ENCODE measurements around the gene PTPRF.

Gene PTPRF

DNA sequence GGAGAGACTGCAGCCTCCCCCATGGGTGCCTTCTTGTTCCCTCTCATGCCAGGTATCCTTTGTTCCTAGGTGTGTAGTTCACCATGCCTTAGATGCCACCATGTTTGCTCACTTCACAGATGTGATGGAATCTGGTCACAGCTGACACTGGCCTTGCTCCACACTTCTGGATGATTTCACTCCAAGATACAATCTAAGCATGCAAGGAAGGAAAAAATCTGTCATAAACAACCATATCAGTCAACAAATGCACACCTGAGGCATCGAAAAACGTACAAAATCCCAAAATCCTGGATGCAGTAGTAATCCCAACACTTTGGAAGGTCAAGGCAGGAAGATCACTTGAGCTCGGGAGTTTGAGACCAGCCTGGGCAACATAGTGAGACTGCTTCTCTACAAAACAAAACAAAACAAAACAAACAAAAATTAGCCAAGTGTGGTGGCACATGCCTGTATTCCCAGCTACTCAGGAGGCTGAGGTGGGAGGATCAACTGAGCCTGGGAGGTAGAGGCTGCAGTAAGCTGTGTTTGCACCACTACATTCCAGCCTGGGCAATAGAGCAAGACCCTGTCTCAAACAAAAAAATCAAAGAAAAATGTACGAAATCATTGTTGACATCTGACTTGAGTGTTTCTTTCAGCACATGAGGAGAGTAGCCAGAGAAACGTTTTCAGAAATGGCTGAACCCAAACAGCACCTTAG, 17.1 kb upstream of the PTPRF start:
- no peak for DNase-seq

DNA sequence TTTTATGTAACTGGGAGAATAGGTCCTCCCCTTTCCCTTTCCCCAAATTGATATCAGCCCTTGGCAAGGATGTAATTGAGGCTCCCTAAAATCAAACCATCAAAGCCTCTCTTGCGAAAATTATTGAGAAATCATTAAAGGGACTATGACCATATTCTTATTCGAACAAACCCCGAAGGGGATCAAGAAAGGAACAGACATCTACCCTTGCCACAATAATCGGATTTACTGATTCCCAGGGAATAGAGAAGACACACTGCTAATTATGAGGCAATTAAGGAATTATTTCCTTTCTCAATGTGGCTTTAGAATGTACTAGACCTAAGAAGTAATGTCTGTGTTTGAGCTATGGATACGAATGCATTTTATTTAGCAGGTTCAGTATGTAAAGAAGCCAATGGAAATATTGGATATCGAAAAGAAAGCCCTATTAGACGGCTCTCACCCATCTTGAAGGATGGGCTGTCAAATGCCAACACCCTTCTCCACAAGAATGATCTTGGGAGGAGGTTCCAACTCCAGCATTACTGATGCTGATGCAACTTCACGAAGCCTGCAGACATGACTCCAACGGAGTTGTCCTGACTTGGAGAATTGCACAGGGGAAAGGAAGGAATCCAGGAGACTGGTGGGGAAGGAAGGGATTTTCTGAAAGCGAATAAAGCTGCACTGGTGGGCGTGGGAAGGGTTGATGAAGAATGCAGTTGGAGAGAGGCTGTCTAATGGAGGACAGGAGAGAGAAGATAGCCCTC, 11.6 kb upstream of the PTPRF start:
- no peak for DNase-seq

DNA sequence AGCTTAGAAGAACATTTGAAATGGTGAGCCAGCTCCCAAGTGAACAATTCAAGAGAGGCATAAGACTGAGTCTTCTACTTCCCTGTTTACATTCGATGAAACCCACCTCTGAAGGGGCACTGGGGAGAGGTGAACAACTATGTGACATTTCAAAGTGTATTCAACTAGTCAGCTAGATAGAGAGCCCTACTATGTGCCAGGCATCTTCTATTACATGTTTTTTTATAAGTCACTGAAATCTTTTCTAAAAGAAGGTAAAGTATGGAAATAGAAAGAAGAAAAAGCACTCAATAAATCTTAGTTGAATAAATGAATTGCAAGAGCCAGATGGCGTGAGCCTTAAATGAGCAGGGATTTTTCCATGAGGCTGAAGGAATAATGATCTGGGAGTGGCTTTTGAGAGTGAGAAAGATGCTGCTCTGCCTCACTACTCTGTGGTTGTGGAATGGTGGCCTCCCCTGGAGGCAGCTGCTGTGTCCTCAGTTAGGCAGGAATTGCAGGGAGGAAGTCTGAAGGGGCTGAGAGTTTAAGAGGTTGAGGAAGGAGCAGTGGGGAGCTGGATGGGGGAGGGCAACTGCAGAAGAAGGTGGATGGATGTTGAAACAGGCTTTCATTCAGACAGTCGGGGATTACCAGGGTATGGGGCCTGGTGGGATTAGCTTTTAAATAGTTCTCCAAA, 10.4 kb upstream of the PTPRF start:
- no peak for DNase-seq

DNA sequence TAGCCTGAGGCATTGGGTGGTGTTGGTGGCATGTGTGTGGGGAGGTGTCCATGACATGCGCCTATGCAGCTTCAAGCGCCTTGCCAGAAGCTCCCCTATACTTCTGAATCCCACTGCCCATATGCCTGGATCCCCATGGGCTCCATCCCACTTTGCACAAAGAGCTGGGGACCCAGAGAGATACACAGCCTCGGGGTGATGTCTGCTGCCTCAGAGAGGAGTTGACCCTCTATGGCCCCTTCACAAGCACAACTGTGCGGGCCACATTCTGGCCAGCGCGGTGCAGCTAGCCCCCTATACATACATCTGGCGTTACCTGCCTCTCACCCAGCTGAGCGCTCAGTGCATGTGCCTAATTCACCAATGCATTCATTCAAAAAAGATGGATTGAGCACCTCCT, 9.6 kb upstream of the PTPRF start:
- DNase-seq: no peak

DNA sequence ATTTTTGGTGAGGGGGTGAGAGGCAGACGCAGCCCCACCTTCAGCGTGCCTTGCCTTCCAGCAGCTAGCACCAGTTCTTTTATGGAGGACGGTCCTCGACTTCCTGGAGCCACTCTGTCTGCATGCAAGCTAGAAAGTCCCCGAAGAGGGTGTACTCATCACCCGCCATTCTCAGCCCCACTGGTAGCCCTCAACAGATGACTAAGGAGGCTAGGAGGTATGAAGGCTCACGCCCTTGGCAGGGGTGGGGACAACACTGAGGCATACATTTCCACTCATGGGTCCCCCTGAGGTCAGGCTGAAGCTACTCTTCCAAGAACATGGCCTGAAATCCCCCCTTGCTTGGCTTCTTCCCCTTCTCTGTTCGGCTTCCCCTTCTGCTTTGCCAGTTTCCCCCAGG, 8.9 kb upstream of the PTPRF start:
- no peak for DNase-seq

DNA sequence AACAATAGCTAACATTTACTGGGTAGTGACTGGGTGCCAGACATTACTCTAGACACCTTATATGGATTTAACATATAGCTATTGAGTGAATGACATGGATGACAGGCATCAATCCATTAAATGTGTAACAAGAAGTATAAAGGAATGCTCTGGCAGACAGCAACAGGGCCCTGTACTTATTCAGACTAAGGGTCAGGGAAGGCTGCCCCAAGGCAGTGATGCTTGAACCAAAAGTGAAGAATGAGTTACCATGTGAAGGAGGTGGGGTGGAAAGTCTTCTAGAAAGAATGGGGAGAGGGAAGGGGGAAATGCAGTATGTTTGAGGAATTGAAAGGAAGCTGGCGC, 8.3 kb upstream of the PTPRF start:
- no peak for DNase-seq

DNA sequence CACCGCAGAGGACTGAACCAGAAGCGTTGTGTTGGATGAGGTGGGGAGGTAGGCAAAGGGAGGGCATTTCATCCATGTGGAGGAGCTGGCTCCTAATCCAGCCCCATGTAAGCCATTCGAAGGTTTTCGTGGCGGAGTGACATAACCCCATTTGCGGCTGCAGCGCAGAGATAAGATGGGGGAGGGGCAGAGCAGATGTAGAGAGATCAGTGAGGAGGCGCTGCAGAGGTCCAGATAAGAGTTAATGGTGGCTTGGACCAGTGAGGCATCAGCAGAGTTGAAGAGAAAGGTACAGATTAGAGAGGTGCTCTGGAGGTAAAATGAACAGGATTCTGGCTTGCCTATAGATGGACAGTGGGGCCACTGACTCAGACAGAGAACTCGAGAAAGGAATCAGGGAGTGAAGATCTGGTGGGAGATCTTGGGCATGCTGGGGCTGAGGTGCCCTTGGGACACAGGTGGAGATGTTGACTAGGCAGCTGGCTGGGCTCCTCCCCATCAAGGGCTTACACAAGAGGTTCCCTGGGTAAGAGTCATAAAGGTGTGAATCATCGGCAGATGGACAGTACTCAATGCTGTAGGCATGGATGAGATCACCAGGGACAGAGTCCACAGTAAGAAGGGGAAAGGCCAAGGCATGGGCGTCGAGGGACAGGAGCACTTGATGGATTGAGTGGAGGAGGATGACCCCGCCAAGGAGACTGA, 7.8 kb upstream of the PTPRF start:
- DNase-seq: no peak

DNA sequence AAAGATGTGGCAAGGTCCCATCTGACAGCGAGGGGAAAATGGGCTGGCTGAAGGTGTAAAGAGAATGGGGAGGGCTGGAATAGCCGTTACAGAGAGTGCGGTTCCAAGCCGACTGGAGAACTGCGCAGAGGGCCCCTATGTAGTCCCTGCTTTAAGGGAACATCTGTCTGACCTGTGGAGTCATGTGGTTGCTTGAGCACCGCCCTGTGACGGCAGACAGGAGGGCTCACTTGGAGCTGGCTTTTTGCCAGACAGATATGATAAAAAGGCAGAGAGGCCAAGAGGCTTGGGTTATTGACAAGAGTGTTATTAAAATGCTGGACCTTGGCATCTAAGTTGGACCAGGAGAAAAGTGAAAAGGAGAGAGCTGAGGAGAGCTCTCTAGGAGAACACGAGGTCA, 5.9 kb upstream of the PTPRF start:
- DNase-seq: no peak

DNA sequence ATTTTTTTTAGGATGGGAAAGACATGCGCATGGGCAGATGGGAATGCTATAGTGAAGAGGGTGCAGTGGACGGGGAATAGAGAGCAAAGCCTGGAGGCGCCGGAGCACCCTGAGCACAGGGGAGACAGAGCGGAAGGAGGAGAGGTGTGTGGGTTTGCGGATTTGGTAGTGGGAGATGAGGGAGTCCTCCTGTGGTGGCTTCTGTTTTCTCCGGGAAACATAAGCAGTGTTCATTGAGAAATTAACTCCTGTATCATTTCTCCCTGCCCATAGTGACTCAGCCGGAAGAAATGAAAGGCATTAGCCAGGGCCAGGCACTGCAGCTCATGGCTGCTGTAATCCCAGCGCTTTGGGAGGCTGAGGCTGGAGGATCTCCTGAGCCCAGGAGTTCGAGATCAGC, 4.7 kb upstream of the PTPRF start:
- no peak for DNase-seq

DNA sequence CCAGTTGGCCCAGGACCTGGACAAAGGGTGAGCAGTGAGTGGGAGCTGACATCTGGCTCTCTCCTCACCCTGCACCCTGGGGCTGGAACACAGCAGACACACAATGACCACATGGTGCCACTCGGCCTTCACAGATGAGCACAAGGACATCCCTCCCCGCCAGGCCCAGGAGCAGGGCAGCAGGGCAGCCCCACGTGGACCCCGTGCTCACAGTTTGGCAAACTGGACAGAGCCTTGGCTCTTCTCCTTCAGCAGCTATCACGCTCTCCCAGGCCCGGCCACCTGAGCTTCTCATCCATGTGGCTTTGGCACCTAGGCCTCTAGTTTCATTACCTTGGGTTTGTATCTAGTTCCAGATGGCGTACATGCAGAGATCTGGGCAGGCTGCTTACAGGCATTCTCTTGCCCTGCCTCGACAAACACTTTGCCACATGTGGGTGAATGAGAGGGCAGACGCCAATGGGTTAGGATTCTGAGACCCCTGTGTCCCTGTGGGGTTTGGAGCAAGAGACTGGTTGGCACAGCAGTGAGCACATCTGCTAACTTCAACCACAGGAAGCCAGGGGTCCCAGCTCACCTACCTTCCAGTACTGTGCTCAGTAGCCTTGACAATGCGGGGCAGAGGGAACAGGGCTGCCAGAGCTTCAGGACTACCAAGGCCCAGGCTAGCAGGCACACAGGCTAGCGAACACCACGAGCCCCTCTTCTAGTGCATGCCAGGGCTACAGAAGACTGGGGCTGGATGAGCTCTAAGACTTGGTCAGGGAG, 3.4 kb upstream of the PTPRF start:
- no peak for DNase-seq

DNA sequence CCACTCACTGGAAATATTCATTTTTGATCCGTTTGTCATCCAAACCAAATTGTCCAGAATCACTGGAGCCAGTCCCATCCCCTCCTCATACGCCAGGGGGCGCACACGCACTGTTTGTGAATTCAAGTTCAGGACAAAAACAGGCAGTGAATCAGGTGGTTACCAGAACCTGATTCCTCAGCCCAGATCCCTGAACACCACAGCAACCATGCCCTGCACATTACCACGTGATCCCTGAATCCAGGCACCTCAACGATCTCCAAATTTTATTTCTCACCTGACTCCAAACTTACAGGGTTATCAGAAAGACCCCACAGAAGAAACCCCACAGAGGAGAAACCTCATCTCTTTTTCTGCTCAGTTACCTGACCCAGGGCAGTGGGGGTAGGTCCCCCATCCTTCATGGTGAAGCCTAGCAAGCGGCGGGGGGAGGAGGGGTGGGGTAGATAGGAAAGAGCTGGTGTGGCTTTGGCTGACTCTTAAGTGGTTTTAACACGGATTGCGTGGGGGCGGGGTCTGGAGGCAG, 1.4 kb upstream of the PTPRF start:
- DNase-seq: peak; percentile 81

DNA sequence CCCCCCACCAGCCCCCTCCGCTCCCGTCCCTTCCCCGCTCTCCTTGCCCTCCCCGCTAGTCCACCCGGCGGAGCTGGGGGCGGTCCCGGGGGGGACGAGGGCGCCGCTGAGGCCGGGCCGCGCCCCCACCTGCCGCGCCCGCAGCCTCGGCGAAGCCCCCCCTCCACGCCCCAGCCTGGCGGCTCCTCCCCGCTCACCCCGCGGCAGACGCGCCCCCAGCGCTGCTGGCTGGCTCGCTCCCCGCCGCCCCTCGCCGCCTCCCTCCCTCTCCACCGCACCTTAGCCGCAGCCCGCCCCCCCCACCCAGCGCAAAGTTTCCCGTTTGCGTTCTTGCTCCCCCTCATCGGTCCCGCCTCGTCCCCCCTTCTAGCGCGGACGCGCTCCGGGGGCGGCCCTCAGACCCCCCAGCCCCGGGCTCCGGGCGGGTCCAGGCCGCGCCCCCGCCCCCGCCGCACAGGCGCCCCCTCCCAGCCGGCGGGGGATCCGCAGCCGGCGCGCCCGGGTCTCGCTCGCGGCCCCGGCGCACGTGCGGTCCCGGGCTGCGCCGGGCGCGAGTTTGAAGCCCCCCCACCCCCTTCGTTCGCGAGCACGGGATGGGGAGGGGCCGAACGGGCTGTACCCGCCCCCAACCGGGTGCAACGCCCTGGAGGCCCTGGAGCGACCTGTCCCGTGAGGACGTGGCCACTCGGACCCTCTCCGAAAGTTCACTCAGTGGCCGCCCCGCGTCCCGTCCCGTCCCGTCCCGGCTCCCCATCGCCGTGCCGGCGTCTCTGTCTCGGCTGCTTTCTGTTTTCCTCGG, 623 bp downstream of the PTPRF start:
- no peak for DNase-seq

DNA sequence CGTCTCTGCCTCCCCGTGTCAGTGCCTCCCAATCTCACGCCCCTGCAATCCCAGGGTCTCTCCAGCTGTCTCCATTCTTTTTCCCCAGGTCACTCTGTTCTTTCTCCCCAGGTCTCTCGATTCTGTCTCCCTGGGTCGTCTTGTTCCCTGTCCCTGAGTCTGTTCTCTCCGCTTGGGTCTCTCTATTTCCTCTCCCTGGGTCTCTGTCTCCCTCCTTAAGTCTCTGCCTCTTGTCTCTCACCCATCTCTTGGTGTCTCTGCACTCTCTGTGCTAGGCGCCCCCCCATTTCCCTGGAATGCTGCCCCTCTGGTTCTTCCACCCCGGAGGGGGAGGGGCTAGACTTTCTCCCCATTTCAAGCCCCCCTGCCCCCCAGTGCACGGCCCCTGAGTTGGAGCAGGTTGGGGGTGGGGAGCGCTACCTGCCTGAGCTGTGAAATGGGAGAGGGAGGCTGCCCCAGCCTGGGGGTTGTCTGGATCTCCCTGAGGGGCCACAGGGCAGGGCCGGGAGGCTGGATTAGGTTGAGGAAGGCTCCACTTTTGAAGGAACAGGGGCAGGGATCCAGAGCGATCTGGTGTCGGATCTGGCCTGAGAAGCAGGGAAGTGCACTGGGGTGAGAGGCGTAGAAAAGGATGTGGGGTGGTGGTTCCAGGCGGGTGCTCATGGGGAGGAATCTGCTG, 1.4 kb downstream of the PTPRF start:
- no peak for DNase-seq

DNA sequence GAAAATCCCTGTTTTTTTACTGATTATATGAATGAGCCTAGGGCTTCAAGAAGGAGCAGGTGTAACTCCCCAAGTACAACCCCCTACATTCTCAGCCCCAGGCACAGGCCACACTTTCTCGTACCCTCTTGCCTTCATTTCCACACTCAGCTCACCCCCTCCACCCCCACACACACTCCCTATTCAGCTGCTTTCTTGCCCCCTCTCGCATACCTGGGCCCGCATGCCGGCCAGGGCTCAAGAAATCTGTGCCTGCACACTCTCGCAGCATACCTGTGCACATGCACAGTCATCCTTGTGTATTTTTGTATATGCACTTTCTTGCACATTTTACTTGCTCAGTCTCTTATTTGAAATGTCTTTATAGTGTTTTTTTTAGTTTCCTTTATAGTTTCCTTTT, 2.0 kb downstream of the PTPRF start:
- no peak for DNase-seq

DNA sequence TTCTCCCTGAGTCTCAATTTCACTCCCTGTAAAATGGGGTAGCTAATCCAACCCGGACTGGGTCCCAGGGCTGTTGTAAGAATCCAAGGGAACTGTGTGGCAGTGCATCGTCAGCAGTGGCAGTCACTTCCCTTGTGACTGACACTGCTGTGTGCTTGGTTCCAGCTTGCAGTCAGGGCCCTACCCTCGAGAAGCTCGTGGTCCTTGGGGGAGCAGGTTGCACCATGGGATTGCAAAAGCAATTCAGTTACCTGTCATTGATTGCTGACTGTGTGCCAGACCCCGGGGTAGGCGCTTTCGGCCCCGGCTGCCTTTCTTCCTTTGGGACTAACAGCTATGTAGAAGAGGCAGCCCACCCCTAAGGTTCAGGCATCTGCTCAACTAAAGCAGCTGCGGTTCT, 2.9 kb downstream of the PTPRF start:
- DNase-seq: no peak

DNA sequence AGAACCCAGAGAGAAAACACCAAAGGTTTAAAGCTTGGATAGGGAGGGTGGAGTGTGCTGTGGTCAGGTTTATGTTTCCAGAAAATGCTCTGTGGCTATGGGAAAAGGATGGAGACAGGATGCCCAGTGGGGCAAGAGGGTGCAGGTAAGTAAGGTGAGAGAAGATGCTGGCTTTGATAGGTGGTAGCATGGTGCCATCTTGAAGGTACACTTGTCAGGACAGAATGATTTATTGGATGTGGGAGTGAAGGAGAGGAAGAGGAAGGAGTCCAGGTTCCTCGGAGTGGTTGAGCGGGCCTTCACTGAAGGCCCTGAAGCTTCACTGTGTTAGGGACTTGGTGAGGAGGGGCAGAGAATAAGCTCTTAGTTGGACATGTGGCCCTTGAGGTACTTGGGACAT, 3.6 kb downstream of the PTPRF start:
- no peak for DNase-seq

DNA sequence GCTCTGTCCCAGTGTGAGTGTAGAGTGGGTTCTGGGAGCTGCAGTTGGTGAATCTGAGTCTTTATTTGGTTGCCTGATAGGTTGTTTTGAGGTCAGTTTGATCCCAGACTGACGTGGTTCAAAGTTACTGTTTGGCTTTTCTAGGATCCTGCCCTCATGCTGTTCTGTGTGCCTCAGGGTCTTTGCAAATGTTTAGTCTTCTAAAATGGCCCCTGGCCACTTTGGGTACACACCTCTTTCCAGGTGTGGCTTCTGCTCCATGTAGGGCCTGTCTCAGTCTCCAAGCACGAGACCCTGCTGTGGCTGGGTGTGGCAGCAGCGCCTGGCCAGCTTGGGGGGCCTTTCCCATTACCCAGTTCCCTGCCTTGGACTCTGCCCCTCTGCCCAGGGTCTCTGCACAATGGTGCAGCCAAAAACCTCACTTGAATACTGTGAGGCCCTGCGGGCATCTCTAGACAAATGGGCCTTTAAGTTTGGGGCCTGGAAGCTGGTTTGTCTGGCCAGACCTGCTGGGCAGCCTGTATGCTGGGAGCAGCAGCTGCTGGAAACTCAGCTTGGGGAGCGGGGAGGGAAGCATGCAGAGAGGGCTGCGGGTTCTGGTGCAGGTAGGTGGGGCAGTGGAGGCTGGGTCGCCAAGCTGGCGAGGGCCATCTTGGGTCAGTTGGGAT, 5.6 kb downstream of the PTPRF start:
- no peak for DNase-seq

DNA sequence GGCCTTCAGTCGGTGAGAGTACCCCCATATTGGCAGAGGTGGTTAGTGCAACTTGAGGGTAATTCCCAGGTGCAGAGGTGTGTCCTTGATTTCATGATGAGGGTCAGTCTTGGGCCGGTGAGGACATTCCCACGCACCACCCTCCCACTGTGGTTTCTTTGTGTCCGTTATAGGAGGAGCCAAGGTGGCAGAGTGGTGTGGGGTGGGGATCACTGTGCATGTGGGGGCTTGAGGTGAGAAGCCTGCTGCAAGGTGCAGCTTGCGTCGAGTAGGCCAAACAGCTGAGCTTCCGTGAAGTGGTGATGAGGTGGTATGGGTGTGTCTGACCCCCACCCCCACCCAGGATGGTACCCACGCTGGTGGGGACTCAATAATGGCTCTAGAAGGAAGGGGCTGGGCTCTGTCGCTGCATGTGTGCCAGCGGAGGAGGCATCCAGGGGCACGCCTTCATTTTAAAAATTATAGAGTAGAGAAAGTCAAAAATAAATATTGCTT, 6.2 kb downstream of the PTPRF start:
- DNase-seq: no peak

DNA sequence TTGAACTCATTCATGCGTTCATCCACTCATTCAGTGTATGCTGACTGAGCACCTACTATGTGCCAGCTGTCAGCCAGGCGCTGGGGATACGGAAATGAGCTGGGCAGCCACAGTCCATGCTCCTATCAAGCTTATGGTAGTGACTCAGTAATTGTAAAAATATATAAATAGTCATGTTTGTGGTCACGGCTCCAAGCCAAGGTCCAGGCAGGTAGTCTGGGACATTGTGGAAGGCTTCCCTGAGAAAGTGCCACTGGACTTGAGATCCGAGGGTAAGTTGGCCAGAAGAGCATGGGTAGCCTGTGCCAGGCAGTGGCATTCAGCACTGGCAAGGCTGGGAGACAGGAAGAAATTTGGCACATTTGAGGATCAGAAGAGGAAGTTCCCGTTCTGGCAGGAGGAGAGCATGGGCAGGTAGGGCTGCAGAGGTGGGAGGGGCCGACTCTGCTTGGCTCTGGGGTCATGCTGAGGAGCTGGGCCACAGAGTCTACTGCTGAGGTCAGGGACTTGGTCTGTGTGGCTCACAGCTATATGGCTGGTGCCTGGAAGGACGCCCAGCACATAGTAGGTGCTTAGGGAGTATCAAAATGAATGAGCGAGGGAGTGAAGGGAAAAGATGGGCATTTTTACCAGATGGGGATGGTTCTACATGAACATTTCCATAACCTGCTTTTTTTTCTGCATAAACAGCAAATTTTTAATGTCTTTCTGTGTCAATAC, 6.9 kb downstream of the PTPRF start:
- DNase-seq: no peak

DNA sequence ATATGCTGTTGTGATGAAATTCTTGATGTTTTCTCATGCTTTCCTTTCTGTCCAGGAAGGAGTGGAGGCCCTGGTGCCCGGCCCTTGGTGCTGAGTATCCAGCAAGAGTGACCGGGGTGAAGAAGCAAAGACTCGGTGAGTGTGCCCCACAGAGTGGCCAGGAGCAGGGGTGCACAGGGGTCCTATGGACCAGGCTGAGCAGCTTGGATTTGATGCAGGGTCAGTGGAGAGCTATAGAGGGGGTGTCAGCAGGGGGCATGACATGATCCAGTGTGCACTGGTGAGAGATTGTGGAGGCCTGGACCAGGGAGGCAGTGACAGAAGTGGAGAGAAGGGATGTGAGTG, 7.4 kb downstream of the PTPRF start:
- no peak for DNase-seq
